HFFc6 (cell line): Measurements from ENCODE around the gene CD58. TPM values are rescaled to one million over a fixed set of nuclear protein-coding genes. Genes with fewer than 3 reads are reported as not detected.

ENCODE experiments used
- DNase-seq: peaks from one replicate; pipeline ENCODE4 v3.0.0-alpha.2; 2018
- H3K27ac Mint-ChIP-seq: 2 replicates; pipeline ENCODE4 v1.8.0; 2020; ENCODE audit warnings: mild to moderate bottlenecking, mixed read lengths
- H3K27me3 Mint-ChIP-seq: 2 replicates; pipeline ENCODE4 v1.8.0; 2021; ENCODE audit warnings: mild to moderate bottlenecking, moderate library complexity, mixed read lengths; ENCODE audit not compliant: insufficient read depth
- H3K36me3 Mint-ChIP-seq: 2 replicates; pipeline ENCODE4 v1.8.0; 2021; ENCODE audit warnings: low read depth, mixed read lengths
- H3K4me1 Mint-ChIP-seq: 2 replicates; pipeline ENCODE4 v1.8.0; 2020; ENCODE audit warnings: low read depth, mixed read lengths
- H3K4me3 Mint-ChIP-seq: 2 replicates; pipeline ENCODE4 v1.8.0; 2020; ENCODE audit warnings: mild to moderate bottlenecking, moderate library complexity, mixed read lengths
- H3K9me3 Mint-ChIP-seq: 2 replicates; pipeline ENCODE4 v1.8.0; 2020; ENCODE audit warnings: mild to moderate bottlenecking, mixed read lengths
- CTCF ChIP-seq: fragments of 200-600 bp; sonication (generic); IDR thresholded peaks from 2 replicates; pipeline ENCODE4 v1.5.0; 2021; ENCODE audit warnings: antibody characterized with exemption, mild to moderate bottlenecking
- total RNA-seq, 6 experiments: library from RNA; stranded (reverse); fragmentation: NEBNext Ultra II Directional; extraction: Animal tissue kit (Norgen Biotek cat#: 25700); gene quantifications; 2 replicates in 1 of 6; 3 replicates in 5 of 6; pipeline ENCODE4 v1.2.3, GENCODE V29; 2021

Gene CD58
- total RNA-seq, 6 experiments from 2014 or later: 6.6 to 9.5 (median 8.5) TPM

- H3K4me1 Mint-ChIP-seq: peaks cover 52% of the 10 kb centered on the region
- H3K36me3 Mint-ChIP-seq: no peaks in the 10 kb centered on the region
- TF ChIP-seq CTCF: no peak
- H3K4me3 Mint-ChIP-seq: no peak overlapping the region
- peaks cover 2% of the 10 kb centered on the region; the same call in 1 of the 2 replicates for H3K27me3 Mint-ChIP-seq
- DNase-seq: no peak
- no peaks in the 10 kb centered on the region for H3K9me3 Mint-ChIP-seq
- H3K27ac Mint-ChIP-seq: no peak overlapping the region
Measured at GRCh38 chr1:116495535-116495934, 75.3 kb downstream of the CD58 start.

GRCh38 chr1:116494745-116495144 is 76.1 kb downstream of the CD58 start:
- no peaks in the 10 kb centered on the region for H3K9me3 Mint-ChIP-seq
- H3K36me3 Mint-ChIP-seq: no peaks in the 10 kb centered on the region
- TF ChIP-seq CTCF: no peak
- peaks cover 52% of the 10 kb centered on the region for H3K4me1 Mint-ChIP-seq
- H3K27me3 Mint-ChIP-seq: peaks cover 6% of the 10 kb centered on the region
- no peak overlapping the region; the same call in 1 of the 2 replicates for H3K27ac Mint-ChIP-seq
- no peak for DNase-seq
- no peak overlapping the region for H3K4me3 Mint-ChIP-seq

- TF ChIP-seq CTCF: no peak
- Mint-ChIP-seq H3K36me3 (no peaks in the 10 kb centered on the region), H3K4me1 (peaks cover 55% of the 10 kb centered on the region), H3K9me3 (no peaks in the 10 kb centered on the region), H3K4me3 (no peak overlapping the region), H3K27ac (no peak overlapping the region), H3K27me3 (peaks cover 6% of the 10 kb centered on the region)
- DNase-seq: no peak
Measured at GRCh38 chr1:116494353-116494692, 76.5 kb downstream of the CD58 start.

GRCh38 chr1:116493484-116494352 is 77.1 kb downstream of the CD58 start:
- TF ChIP-seq CTCF: no peak
- Mint-ChIP-seq H3K27ac (no peak overlapping the region), H3K4me3 (no peak overlapping the region), H3K9me3 (no peaks in the 10 kb centered on the region), H3K27me3 (peaks cover 6% of the 10 kb centered on the region), H3K36me3 (no peaks in the 10 kb centered on the region), H3K4me1 (peaks cover 56% of the 10 kb centered on the region)
- no peak for DNase-seq

- peaks cover 56% of the 10 kb centered on the region for H3K4me1 Mint-ChIP-seq
- no peaks in the 10 kb centered on the region for H3K9me3 Mint-ChIP-seq
- H3K27me3 Mint-ChIP-seq: peaks cover 6% of the 10 kb centered on the region
- H3K4me3 Mint-ChIP-seq: no peak overlapping the region
- DNase-seq: no peak
- H3K36me3 Mint-ChIP-seq: peaks cover 2% of the 10 kb centered on the region; the same call in 1 of the 2 replicates
- no peak overlapping the region for H3K27ac Mint-ChIP-seq
- TF ChIP-seq CTCF: no peak
Measured at GRCh38 chr1:116493036-116493435, 77.8 kb downstream of the CD58 start.
